ENCODE results near the gene GTF3C2.

Gene GTF3C2, protein sequence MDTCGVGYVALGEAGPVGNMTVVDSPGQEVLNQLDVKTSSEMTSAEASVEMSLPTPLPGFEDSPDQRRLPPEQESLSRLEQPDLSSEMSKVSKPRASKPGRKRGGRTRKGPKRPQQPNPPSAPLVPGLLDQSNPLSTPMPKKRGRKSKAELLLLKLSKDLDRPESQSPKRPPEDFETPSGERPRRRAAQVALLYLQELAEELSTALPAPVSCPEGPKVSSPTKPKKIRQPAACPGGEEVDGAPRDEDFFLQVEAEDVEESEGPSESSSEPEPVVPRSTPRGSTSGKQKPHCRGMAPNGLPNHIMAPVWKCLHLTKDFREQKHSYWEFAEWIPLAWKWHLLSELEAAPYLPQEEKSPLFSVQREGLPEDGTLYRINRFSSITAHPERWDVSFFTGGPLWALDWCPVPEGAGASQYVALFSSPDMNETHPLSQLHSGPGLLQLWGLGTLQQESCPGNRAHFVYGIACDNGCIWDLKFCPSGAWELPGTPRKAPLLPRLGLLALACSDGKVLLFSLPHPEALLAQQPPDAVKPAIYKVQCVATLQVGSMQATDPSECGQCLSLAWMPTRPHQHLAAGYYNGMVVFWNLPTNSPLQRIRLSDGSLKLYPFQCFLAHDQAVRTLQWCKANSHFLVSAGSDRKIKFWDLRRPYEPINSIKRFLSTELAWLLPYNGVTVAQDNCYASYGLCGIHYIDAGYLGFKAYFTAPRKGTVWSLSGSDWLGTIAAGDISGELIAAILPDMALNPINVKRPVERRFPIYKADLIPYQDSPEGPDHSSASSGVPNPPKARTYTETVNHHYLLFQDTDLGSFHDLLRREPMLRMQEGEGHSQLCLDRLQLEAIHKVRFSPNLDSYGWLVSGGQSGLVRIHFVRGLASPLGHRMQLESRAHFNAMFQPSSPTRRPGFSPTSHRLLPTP

GRCh38 chr2:27356382-27357181 is at the start of gene GTF3C2:
TSS of gene GTF3C2 (minus strand) at chr2:27356764. CDS start at chr2:27343554, 13,210 bp downstream.
- DNase-seq: peak; percentile 98

- DNase-seq: peak; percentile 22
Measured at GRCh38 chr2:27400348-27401135, 44.0 kb upstream of the GTF3C2 start.

- DNase-seq: no peak
Measured at GRCh38 chr2:27398962-27399361, 42.4 kb upstream of the GTF3C2 start.

DNA sequence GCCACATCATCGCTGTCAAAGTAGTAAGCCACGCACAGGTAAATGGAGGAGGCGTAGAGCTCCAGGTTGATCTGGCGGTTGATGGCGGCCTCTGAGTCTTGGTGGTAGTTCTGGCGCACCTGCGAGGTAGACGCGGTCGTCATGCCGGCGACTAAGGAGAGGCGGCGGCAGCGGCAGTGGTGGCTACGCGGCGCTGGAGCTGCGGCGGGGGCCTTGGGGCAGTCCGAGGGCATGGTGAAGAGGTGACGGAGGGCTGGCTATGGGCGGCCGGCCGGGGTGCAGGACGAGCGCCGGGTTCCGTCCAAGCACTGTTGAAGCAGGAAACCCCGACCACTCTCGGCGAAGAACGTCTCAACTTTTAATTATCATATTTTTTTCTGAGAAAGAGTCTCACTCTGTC is 36.7 kb upstream of the GTF3C2 start:
- DNase-seq: no peak

- no peak for DNase-seq
Measured at GRCh38 chr2:27390822-27391679, 34.5 kb upstream of the GTF3C2 start.

DNA sequence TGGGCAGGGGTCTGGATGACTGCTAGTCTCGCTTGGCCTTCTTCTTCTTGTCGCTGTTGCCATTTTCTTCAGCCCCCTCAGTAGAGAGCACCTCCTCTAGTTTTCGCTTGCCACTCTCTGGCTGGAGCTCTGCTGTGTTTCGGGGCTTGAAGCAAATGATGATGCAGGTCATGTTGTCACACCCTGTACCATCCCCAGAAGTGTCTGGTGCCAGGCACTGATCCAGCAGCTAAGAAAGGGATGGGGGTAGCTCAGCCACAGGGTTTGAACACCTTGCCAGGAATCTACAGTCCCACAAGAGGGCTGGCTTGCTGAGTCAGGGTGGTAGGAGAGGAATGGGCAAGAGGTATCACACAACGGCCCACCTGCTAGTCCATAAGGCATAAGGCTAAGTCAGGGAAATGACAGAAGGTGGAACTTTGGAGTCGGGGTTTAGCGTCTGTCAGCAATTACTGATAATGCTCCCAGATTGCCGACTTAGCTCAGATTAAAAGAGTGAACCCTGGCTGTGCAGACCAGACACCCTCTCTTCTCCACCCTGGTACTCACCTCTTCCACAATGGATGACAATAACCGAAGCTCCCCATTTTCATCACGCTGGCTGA is 25.1 kb upstream of the GTF3C2 start:
- DNase-seq: no peak

- peak; percentile 92 for DNase-seq
Measured at GRCh38 chr2:27380626-27381545, 24.3 kb upstream of the GTF3C2 start, which contains the start of gene ZNF513. TSS of gene ZNF513 (minus strand) at chr2:27380734. CDS start at chr2:27380526, 208 bp downstream.

DNA sequence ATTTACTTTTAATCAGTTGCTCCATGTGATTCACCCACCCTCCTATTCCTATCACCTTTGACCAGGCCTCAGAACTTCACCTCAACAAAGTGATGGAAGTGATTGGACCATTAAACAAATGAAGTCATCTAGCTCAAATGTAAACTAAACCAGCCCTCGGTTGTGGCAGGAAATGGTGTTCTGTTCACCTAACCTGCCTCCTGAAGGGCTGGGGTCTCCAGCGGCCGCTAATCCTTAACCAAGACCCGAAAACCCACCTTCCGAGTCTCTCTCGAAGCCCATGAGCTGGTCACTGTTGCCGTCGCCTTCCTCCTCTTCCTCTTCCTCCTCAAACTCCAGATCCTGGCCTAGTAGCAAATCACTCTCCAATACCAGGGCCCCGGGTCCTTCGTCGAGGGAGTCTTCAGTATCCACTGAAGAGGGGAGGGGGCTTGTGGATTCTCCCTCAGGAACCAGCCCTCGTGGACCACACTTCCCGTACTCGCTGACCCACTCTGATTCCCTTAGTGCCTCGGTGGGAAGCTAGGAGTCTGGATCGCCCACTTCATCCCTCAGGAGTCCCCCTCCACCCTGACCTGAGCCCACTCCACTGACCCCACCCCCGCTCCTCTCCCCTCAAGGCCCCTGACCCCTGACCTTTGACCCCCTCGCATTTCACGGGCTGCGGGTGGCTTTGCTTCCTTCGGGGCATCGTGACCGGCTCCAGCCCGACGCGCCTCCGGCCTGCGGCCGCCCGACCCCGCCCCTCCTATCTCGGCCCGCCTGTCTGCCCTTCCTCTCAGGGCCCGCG is 23.5 kb upstream of the GTF3C2 start:
- peak; percentile 42 for DNase-seq

DNA sequence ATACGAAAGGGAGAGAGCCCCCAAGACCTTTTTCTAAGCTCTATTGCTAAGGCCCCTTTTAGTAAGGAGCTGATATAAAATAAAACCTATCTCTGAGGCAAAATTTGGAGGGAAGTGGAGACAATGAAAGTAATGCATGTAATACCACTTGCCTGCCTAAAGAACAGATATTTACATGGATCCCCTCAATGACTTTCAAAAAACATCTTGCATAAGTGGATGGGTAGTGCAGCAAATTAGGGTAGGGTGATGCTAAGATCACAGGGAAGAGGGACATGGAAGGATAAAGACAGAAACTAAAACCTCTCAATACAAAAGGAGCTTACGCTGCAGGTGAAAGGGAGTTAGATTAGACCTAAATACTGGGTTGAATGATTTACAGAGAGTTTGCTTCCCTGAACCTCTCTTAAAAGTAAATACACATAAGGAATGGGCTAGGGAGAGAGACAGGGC is 22.8 kb upstream of the GTF3C2 start:
- no peak for DNase-seq

DNA sequence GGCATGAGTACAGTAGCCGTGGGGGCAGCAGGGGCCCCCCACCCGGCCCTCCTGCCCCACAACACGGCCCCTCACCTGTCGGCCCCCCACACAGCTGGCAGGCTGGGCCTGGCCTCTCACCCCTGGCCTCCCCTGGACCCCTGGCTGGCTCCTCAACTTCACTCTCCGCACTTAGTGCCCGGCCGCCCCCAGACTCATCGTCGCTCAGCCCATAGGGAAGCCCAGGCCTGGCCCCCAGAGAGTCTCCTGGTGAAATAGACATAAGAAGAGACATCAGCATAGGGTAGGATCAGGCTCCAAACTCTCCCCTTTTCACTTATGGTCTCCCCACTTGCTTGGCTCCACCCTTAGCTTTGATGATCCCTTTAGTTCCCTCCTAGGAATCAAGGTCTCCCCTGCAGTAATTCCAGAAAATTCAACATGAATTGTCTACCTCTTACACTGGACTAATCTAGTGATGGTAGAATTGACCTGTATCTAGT is 22.3 kb upstream of the GTF3C2 start:
- no peak for DNase-seq

DNA sequence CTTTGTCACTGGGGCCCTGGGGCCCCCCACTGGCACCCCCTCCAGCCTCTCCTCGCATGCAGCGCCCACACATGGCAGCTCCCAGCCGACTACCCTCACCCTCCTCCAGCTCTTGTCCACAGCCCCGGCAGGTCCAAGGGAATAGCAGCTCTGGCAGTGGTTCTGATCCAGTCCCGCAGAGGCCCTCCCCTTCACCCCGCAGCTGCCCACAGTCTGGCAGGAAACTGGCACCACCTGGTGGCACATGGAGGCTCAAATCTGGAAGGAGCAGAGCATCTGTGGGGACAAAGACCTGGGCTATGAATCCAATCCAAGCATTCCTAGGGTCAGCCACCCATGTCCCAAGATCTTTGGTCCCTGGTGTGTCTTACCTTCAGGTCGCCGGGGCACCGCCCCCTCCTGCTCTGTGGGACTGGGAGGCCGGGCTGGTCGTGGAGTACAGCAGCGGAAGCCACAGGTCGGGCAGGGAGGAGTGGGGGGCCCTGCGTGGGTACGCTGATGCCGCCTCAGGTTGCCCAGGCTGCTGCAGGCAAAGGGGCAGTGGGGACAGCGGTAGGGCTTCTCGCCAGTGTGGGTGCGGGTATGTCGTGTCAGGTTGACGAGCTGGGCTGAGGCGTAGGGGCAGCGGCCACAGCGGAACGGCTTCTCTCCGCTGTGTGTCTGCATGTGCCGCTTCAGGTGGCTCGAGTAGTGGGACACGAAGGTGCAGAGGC is 21.7 kb upstream of the GTF3C2 start:
- DNase-seq: no peak

DNA sequence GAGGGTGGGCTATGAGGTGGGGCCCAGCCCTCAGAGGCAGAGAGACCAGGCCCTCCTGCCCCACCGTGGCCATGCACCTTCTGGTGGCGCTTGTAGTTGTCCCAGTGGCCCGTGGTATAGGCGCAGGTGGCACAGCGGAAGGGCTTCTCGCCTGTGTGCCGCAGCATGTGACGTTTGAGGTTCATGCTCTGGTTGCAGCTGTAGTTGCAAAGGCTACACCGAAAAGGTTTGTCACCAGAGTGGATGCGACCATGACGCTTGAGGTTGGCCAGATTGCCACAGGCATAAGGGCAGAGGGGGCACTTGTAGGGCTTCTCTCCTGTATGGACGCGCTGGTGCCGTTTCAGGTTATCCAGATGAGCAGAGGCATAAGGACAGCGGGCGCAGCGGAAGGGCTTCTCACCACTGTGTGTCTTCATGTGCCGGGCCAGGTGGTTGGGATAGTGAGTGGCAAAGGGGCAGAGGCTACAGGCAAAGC is 21.1 kb upstream of the GTF3C2 start:
- no peak for DNase-seq

GRCh38 chr2:27376866-27377617 is 20.5 kb upstream of the GTF3C2 start:
- no peak for DNase-seq

- no peak for DNase-seq
Measured at GRCh38 chr2:27376151-27376865, 19.7 kb upstream of the GTF3C2 start.

GRCh38 chr2:27375513-27376099 is 19.0 kb upstream of the GTF3C2 start:
- no peak for DNase-seq

DNA sequence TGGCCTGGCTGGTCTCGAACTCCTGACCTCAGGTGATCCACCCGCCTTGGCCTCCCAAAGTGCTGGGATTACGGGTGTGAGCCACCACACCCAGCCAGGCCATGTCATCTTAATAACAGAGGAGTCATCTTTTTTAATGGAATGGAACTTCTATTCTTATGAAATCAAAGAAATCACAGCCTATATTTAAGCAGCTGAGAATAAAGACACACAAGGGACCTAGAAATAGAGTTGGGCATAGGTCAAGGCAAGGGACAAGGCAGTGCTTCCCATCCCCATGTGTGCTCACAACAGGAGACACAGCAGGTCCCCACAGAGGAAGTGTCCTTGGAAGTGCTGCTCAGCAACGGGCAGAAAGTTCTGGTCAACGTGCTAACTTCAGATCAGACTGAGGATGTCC is 17.0 kb upstream of the GTF3C2 start:
- DNase-seq: no peak
